ENCODE results near the gene CLDN18.

The CLDN18 gene

DNA sequence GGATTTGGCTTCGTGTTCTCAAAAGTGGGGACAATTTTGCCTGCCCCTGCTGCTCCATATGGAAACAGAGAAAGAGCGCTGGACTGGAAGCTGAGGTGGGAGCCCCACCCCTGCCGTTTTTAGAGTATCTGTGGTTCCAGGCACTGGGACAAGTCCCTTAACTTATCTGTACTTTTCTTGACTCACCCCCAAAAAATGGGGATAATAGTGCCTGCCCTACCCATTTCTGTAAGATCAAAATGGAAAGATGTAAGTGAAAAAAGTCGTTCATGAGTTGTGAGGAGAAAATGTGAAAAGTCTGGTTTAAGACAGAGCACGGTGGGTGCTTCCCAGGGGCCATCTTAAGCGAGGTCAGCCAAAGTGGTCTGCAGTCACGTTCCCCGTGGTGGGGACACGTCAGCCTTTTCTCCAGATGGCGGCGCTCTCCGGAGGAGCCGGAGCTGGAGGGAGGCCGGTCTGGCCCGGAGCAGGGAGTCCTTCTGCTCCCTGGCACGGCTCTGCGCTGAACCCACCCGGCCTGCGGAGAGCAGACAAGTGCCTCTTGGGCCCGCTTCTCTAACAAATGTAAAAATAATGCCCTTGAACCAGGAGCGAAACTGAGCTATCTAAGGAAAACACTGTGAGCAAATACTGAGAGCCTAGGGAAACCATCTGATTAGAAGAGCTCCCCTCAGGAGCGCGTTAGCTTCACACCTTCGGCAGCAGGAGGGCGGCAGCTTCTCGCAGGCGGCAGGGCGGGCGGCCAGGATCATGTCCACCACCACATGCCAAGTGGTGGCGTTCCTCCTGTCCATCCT lies at the start of gene CLDN18:
Gene CLDN18 (plus strand): TSS at position 690 of the 797 bp plus-strand sequence. CDS start 61 bp downstream, at position 751.
- no peak within 1 kb of the TSS for H3K4me3 ChIP-seq (replicated peaks; ENCODE audit: low read depth, low read length)
- DNase-seq (ENCODE audit: extremely low read depth, low read depth), result no peak
- TF ChIP-seq, protein P1, sequence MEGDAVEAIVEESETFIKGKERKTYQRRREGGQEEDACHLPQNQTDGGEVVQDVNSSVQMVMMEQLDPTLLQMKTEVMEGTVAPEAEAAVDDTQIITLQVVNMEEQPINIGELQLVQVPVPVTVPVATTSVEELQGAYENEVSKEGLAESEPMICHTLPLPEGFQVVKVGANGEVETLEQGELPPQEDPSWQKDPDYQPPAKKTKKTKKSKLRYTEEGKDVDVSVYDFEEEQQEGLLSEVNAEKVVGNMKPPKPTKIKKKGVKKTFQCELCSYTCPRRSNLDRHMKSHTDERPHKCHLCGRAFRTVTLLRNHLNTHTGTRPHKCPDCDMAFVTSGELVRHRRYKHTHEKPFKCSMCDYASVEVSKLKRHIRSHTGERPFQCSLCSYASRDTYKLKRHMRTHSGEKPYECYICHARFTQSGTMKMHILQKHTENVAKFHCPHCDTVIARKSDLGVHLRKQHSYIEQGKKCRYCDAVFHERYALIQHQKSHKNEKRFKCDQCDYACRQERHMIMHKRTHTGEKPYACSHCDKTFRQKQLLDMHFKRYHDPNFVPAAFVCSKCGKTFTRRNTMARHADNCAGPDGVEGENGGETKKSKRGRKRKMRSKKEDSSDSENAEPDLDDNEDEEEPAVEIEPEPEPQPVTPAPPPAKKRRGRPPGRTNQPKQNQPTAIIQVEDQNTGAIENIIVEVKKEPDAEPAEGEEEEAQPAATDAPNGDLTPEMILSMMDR (IDR thresholded peaks at IDR 0.05; ENCODE audit: low read depth, low read length, missing control alignments), result no peak

DNA sequence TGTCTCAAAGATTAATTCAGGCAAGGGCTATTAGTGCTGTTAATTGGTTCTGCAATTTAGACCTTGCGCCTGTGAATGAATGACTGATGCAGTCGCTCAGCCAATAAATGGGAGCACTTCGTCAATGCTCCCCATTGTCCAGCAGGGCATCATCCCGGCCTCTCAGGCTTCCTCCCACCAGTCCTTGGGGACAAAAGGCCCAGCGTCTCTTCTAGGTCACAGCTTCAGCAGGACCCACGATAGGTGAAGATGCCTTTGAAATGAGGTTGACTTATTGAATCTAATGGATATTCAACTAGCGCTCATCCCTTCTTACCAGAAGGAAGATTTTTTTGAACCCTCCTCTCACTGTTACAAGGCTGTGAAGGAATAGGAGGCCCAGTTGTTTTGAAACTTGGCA lies 47.7 kb upstream of the CLDN18 start:
- no peak for DNase-seq (ENCODE audit: extremely low read depth, low read depth)
- no peak overlapping the region for H3K4me3 ChIP-seq (replicated peaks; ENCODE audit: low read depth, low read length)
- TF ChIP-seq, protein P1 (IDR thresholded peaks at IDR 0.05; ENCODE audit: low read depth, low read length, missing control alignments), result no peak

DNA sequence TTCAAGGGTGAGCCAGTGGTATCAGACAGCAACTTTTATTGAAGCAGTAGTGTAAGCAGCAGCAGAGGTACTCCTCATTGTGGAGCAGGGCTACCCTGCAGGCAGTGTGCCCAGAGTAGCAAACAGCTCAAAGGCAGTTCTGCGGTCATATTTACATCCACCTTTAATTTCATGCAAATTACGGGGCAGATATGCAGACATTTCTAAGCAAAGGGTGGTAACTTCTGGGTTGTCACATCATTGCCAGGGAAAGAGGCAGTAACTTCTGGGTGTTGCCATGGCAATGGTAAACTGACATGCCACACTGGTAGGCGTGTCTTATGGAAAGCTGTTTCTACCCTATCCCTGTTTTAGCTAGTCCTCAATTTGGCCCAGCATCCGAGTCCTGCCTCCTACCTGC lies 46.5 kb upstream of the CLDN18 start:
- TF ChIP-seq, protein P1 (IDR thresholded peaks at IDR 0.05; ENCODE audit: low read depth, low read length, missing control alignments), result no peak
- no peak for DNase-seq (ENCODE audit: extremely low read depth, low read depth)
- no peak overlapping the region for H3K4me3 ChIP-seq (replicated peaks; ENCODE audit: low read depth, low read length)

DNA sequence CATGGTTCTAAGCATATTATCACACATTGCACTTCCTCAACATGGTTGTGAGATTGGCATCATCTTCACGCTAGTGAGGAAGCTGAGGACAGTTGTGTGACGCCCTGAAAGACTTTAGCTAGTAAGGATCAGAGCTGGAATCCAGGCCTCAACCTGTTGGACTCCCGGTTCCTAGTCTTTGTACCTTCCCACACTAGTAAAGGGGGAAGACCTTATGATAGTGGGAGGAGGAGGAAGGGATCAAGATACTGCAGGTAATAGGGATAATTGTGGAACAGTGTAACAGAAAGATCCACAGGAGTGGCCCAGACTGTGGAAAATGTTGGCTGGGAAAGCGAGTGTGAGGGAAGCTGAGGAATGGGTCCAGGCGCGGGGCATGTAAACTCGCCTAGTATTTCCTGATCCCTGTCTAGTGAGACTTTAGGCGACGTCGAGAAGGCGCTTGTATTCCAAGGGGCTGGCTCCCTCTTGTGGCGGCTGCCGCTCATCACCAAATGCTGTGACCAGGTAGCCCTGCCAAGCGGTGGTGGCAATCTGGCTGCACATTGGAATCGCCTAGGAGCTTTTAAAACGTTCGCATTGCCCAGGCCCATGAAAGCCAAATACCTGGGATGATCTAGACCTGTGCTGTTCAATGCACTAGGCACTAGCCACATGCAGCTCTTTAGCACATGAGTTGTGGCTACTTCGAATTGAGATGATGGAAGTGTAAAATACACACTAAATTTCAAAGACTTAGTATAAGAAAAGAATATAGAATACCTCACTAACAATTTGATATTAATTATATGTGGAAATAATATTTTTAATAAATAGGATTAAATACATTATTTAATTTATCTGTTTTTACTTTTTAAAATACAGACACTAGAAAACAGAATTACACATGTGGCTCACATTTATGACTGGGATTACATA lies 38.8 kb upstream of the CLDN18 start:
- peak; percentile 25 for DNase-seq (ENCODE audit: extremely low read depth, low read depth)
- no peak overlapping the region for H3K4me3 ChIP-seq (replicated peaks; ENCODE audit: low read depth, low read length)
- TF ChIP-seq, protein P1 (IDR thresholded peaks at IDR 0.05; ENCODE audit: low read depth, low read length, missing control alignments), result peak; percentile 92

DNA sequence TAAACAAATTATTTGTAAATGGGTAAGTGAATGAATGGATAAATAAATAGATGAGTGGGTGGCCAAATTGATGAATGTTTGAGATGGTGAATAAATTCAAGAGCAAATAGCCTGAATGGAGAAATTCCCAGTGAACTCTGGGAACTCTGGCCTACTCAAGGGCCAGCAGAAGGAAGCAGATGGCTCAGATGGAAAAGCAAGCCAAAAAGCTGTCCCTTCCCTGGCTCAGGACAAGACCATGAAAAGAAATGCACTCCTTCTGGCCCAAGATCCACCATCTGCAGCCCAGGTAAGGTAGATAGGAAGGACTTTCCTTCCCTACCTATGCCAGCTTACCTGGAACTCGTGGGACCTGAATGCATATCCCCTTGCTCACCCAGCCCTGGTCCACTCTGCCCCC lies 37.6 kb upstream of the CLDN18 start:
- no peak overlapping the region for H3K4me3 ChIP-seq (replicated peaks; ENCODE audit: low read depth, low read length)
- no peak for DNase-seq (ENCODE audit: extremely low read depth, low read depth)
- TF ChIP-seq, protein P1 (IDR thresholded peaks at IDR 0.05; ENCODE audit: low read depth, low read length, missing control alignments), result no peak

- no peak for DNase-seq (ENCODE audit: extremely low read depth, low read depth)
- no peak overlapping the region for H3K4me3 ChIP-seq (replicated peaks; ENCODE audit: low read depth, low read length)
- TF ChIP-seq, protein P1 (IDR thresholded peaks at IDR 0.05; ENCODE audit: low read depth, low read length, missing control alignments), result no peak
Observed at GRCh38 chr3:137978328-137978727, 31.6 kb upstream of the CLDN18 start.

All from HFF-Myc (cell line).